Loucy (cell line): ENCODE results near the gene PKP1.

ENCODE experiments used
- H2AFZ ChIP-seq: fragments of 200-600 bp; sonication (generic); 2 replicates; pipeline ENCODE4 v1.6.0; 2016; ENCODE audit warnings: antibody characterized with exemption, mild to moderate bottlenecking, low read length, moderate library complexity
- H3F3A ChIP-seq: fragments of 200-600 bp; 2 replicates; pipeline ENCODE4 v1.6.0; 2016; ENCODE audit warnings: antibody characterized with exemption, low read depth, mild to moderate bottlenecking
- H3K27me3 ChIP-seq: fragments of 200-600 bp; sonication (generic); 2 replicates; pipeline ENCODE4 v1.6.1; 2014; ENCODE audit warnings: low read length, mild to moderate bottlenecking; ENCODE audit not compliant: insufficient read depth, poor library complexity, severe bottlenecking
- H3K36me3 ChIP-seq: fragments of 200-600 bp; sonication (generic); 2 replicates; pipeline ENCODE4 v1.6.1; 2016; ENCODE audit warnings: low read length; ENCODE audit not compliant: insufficient read depth
- H3K4me1 ChIP-seq: fragments of 200-600 bp; sonication (generic); 2 replicates; pipeline ENCODE4 v1.5.1; 2014; ENCODE audit warnings: low read length, mild to moderate bottlenecking; ENCODE audit not compliant: insufficient read depth, poor library complexity, severe bottlenecking
- H3K4me2 ChIP-seq: fragments of 200-600 bp; sonication (generic); 2 replicates; pipeline ENCODE4 v1.6.0; 2014; ENCODE audit warnings: antibody characterized with exemption, low read length, low read depth, mild to moderate bottlenecking; ENCODE audit not compliant: poor library complexity, severe bottlenecking
- H3K4me3 ChIP-seq: fragments of 200-600 bp; sonication (generic); 2 replicates; pipeline ENCODE4 v1.5.1; 2014; ENCODE audit warnings: low read length, mild to moderate bottlenecking, mixed read lengths; ENCODE audit not compliant: poor library complexity, severe bottlenecking
- H3K79me2 ChIP-seq: fragments of 200-600 bp; sonication (generic); 2 replicates; pipeline ENCODE4 v1.6.1; 2014; ENCODE audit warnings: low read length; ENCODE audit not compliant: insufficient read depth
- H3K9ac ChIP-seq: fragments of 200-600 bp; sonication (generic); 2 replicates; pipeline ENCODE4 v1.6.0; 2014; ENCODE audit warnings: mild to moderate bottlenecking, low read depth, low read length, moderate library complexity; ENCODE audit not compliant: poor library complexity, severe bottlenecking
- H3K9me2 ChIP-seq: fragments of 200-600 bp; sonication (generic); replicated peaks from 2 replicates; pipeline ENCODE4 v1.6.1; 2016; ENCODE audit warnings: low read depth, low read length, mixed read lengths
- H3K9me3 ChIP-seq: fragments of 200-600 bp; sonication (generic); 2 replicates; pipeline ENCODE4 v1.6.1; 2014; ENCODE audit warnings: mild to moderate bottlenecking, antibody characterized with exemption, low read length, low read depth; ENCODE audit not compliant: insufficient read depth
- H4K20me1 ChIP-seq: fragments of 200-600 bp; sonication (generic); 2 replicates; pipeline ENCODE4 v1.6.0; 2014; ENCODE audit warnings: antibody characterized with exemption, low read length, mild to moderate bottlenecking; ENCODE audit not compliant: insufficient read depth, poor library complexity, severe bottlenecking
- CTCF ChIP-seq: fragments of 200-600 bp; sonication (generic); conservative IDR thresholded peaks from 2 replicates; pipeline ENCODE4 v1.5.1; 2014; ENCODE audit warnings: mild to moderate bottlenecking, antibody characterized with exemption, low read length
- EZH2phosphoT487 ChIP-seq: fragments of 200-600 bp; IDR thresholded peaks from 2 replicates; pipeline ENCODE4 v1.6.1; 2018; ENCODE audit warnings: antibody characterized with exemption, mild to moderate bottlenecking, moderate library complexity, borderline replicate concordance

Gene PKP1

DNA sequence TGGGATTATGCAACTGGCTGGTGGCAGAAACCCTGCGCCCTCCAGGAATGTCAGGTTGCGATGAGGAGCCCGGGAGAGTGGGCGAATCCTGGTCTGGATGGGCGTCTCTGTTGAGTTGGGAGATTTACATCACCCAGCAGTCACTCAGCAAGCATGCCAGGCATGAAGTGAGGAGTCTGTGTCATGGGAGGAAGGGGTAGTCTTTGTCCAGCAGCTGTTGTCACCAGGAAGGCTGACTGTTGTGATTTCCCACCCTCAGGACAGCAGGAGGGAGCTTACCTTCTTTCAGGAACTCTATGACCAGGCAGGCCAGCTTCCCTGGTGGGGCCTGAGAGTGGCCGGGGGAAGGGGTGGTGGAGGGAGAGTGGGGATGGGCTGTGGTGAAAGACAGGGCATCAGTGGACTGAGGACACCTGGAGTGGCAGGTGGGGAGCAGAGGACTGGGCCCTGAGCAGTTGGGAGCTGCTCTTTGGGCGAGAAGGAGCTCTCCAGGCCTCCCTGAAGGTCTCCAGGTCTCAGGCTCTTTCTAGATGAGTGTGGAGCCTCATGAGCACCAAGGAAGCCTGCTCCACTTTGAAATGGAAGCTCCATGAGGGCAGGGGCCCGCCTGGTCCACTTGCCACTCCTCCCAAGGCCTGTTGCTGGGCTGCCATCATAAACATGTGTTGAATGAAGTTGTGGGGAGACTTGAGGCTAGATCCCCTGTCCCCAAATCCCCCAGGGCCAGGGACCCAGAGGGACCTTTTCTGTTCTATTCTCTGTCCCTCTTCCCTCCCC, 21.3 kb upstream of the PKP1 start:
- H3K9me2 ChIP-seq: no peaks in the 10 kb centered on the region
- no peaks in the 10 kb centered on the region for H3K27me3 ChIP-seq
- no peak for TF ChIP-seq CTCF
- no peak for TF ChIP-seq EZH2phosphoT487
- no peaks in the 10 kb centered on the region for H4K20me1 ChIP-seq
- H2AFZ ChIP-seq: no peak overlapping the region
- H3K36me3 ChIP-seq: no peaks in the 10 kb centered on the region
- H3K9ac ChIP-seq: no peak overlapping the region
- H3K4me1 ChIP-seq: no peaks in the 10 kb centered on the region
- no peaks in the 10 kb centered on the region for H3K9me3 ChIP-seq
- H3K4me3 ChIP-seq: no peak overlapping the region
- H3K79me2 ChIP-seq: no peaks in the 10 kb centered on the region
- no peak overlapping the region for H3K4me2 ChIP-seq
- H3F3A ChIP-seq: no peaks in the 10 kb centered on the region

DNA sequence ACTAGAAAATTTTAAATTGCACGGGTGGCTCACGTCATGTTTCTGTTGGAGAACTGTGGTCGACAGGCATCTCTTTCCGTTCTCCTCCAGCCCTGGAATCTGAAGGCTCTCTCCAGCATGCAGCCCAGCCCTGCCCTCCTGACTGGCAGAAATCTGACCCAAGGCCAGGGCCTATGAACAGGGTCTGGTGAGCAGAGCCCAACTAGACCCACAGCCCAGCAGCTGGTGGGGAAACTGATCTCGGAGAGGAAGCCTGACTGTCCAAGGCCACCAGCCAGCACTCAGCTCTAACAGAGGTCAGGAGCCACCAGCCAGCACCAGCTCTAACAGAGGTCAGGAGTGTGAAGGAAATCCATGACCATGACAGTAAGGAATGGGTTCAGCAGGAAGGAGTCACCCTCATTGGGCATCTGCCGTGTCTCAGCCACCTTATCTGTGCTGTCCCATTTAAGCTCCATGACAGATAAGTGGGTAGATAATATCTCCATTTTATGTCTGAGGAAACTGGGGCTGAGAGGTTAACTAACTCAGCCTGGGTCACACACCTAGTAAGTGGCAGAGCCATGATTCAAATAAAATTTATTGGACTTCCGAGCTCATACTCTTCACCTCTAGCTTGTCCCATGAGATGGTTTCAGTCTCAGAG, 20.2 kb upstream of the PKP1 start:
- Histone ChIP-seq H3F3A (no peaks in the 10 kb centered on the region), H2AFZ (no peak overlapping the region), H3K9me2 (no peaks in the 10 kb centered on the region), H3K9me3 (no peaks in the 10 kb centered on the region), H3K36me3 (no peaks in the 10 kb centered on the region), H3K4me3 (no peak overlapping the region), H3K9ac (no peak overlapping the region), H4K20me1 (no peaks in the 10 kb centered on the region), H3K27me3 (no peaks in the 10 kb centered on the region), H3K79me2 (no peaks in the 10 kb centered on the region), H3K4me2 (no peak overlapping the region), H3K4me1 (no peaks in the 10 kb centered on the region)
- TF ChIP-seq CTCF (no peak), EZH2phosphoT487 (no peak)

DNA sequence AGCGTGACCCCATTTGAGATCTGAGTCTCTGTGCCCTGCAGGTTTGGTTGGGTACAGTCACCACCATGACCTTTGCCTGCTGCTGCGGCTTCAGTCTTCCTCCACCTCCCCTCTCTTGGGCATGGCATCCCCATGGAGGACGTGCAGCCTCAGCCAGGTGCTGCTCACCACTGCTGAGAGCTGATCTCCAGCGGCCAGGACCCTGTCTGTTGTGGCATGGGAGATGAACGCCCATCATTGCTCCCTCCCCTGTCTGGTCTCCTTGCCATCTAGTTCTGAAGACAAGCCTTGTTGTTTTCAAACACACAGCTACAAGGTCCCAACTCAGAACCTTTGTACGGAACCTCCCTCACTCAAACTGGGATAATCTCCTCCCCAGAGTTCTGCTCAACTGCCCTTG, 19.2 kb upstream of the PKP1 start:
- Histone ChIP-seq H3K9me2 (no peaks in the 10 kb centered on the region), H4K20me1 (no peaks in the 10 kb centered on the region), H3K9ac (no peak overlapping the region), H3K9me3 (no peaks in the 10 kb centered on the region), H3K4me1 (no peaks in the 10 kb centered on the region), H3K27me3 (no peaks in the 10 kb centered on the region), H2AFZ (no peak overlapping the region), H3K4me3 (no peak overlapping the region), H3K79me2 (no peaks in the 10 kb centered on the region), H3F3A (no peaks in the 10 kb centered on the region), H3K36me3 (no peaks in the 10 kb centered on the region), H3K4me2 (no peak overlapping the region)
- no peak for TF ChIP-seq CTCF
- TF ChIP-seq EZH2phosphoT487: no peak
